HG02642 (cell line): ENCODE measurements around the gene ZDHHC11.
"Not testable (repeated sequence)": the region's sequence is repeated elsewhere in the genome, so short reads cannot be mapped to it uniquely, and the experiment has no call there.

ENCODE experiments used
- ATAC-seq: cut with Tn5 transposase; IDR thresholded peaks from one replicate; pipeline ENCODE4 v1.9.1; 2021; ENCODE audit warnings: mild to moderate bottlenecking; ENCODE audit not compliant: unreplicated experiment, poor library complexity

Gene ZDHHC11

DNA sequence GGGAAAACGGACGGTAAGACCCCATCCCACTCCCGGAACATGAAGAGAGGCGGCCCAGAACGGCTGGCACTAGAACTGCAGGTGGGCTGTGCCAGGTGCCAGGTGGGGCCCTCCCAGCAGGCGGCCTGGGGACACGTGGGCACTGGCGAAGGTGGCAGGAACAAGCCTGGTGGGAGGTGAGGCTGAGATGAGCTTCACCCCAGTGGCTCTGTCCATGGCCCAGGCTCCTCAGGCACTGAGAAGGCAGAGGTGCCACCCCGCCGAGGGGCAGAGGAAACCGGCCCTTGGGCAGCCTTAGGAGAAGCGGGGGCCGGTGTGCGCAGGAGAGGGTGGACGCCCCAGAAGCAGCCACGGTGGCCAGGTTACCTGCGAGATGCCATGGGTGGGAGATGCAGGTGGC lies 70.2 kb downstream of the ZDHHC11 start:
- not testable (repeated sequence) for ATAC-seq

DNA sequence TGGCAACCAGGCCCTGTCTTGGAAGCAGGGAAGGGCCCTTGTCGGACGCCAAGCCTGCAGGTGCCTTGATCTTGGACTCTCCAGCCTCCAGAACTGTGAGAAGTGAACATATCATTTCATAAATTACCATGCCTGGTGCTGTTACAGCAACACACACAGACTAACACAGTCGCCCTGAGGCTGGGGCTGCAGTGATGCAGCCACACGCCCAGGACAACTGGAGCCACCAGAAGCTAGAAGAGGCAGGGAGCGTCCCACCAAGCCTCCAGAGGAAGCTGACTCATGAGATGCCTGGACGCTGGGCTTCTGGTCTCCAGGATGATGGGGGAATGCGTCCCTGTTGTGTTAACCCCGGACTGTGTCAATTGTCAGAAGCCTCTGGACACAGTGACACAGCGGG lies 71.8 kb downstream of the ZDHHC11 start:
- ATAC-seq, result not testable (repeated sequence)

DNA sequence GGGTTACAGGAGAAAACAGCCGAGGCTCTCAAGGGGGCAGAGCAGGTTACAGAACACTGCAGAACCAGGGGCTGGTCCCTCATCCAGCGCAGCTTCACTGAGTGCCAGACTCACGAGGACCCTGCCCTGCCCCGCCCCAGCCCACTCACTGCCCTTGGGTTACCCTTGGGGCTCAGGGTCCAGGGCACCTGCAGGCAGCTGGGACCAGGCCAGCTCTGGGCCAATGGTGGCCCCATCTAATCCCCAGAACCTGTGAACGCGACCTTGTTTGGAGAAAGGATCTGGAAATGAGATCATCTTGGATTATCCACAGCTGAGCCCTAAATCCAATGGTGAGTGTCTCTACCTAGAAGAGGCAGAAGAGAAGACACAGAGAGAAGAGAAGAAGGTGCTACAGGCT lies 72.4 kb downstream of the ZDHHC11 start:
- not testable (repeated sequence) for ATAC-seq

DNA sequence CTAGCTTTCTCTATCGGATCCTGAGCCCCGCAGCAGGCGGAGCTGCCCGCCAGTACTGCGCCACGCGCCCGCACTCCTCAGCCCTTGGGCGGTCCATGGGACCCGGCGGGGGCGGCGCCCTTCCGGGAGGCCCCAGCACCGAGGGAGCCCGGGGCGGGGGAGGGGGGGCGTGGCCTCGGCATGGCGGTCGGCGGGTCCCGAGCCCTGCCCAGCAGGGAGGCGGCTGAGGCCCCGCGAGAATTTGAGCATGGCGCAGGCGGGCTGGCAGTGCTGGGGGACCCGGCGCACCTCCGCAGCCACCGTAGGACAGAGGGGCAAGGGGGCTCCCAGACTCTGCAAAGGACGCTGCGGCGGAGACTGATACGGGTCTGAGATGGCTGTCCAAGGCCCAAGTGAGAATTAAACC lies 73.0 kb downstream of the ZDHHC11 start:
- ATAC-seq, result no peak

DNA sequence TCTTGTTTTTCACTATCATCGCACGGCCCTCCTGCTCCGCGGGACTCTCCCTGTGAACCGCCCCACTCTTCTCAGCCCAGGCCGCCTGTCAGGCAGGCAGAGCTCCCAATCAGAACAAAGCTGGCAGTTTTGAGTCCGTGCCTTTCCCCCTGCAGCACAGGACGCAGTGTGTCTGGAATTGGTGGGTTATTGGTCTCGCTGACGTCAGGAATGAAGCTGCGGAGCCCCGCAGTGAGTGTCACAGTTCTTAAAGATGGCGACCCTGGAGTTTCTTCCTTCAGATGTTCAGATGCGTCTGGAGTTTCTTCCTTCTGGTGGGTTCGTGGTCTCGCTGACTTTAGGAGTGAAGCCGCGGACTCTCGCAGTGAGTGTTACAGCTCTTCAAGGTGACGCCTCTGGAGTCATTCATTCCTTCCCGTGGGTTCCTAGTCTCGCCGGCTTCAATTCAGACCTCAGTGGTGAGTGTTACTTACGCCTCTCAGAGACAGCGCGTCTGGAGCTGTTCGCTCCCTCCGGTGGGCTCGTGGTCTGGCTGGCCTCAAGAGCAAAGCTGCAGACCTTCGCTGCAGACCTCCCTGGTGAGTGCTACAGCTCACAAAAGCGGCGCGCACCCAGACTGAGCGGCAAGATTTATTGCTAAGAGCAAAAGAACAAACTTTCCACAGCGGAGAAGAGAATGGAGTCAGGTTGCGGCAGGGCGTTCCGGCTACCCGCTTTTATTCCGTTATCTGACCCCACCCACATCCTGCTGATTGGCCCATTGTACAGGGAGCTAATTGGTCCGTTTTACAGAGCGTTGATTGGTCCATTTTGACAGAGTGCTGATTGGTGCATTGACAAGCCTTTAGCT lies 73.7 kb downstream of the ZDHHC11 start:
- no peak for ATAC-seq

DNA sequence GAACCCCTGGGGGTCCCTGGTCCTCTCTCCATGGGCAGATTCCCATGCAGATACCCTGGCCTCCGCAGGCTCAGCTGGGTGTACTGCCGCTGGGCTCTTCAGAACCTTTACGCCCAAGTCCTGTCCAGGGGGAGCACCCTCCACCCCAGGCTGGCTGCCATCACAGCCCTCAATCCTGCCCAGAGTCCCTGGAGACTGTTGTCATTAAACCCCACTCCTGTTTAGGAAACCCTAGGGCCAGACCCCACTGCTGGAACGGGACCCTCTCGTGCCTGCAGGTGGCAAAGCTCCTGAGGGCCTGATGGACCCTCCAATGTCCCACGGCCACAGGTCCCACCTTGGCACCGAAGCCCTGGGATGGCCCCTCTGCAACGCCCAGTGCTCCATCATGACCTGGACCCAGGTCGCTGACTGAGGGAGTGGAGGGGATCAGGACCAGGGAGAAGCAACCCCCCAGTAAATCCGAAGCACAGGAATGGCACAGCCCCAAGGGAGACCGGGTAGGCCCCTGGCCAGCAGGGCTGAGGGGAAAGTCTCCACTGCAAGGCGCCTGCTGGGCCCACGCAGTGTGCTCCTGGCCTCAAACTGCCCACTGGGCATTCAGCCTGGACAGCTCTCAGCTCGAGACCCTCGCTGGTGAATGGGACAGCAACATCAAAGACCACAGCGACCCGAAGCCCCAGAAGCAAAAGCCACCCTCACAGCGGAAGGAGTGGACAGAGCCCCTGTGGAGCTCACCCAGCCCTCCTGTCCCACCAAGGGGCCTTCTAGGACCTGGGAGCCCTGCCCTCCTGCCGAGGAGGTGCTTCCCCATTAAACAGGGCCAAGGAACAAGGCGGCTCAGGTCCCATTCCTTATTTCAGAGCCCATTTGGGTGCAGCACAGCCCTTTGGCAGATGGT lies 74.6 kb downstream of the ZDHHC11 start:
- no peak for ATAC-seq

DNA sequence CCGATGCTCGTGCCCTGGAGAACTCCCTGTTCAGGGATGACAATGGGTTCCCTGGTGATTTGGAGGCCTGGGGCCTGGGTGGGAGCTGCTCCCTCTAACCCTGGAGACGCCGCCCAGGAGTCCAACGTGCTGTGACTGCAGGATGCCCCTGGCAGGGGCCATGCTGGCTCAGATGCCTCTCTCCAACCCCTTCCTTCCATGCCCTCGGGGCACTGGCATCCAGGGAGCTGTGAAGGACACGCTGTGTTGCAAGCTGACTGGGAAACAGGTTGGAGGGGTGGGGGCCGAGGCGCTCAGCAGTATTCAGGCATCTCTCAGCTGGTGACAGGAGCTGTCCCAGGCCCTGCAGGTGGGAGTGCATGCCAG lies 75.2 kb downstream of the ZDHHC11 start:
- ATAC-seq, result not testable (repeated sequence)

DNA sequence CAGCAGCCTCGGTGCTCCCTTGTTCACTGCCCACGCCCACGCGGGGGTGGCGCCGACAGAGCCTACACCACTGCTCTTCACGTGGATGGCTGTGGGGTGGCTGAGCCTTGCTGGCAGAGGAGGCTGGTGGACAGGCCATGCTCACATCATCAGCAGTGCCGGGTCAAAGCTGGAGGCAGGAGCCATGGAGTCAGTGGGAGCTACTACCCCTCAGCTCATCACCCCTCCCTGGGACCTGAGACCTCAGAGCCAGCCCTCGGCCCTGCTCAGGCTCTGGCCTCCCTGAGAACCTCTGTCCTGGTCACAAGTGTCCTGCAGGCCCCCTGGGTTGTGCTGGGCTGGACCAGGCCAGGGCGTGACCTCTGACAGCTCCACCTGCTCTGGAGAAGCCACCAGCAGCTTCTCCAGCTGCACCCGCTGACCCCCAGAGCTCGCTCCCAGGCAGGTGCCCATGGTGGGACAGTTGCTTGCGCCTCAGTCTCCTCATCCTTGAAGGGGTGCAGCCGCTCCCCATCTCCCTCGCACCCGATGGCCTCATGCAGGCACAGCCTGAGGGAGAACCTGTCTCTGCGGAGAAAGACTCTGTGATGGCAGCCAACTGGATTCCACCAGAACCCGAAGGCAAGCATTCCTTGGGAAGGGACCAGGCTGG lies 75.8 kb downstream of the ZDHHC11 start:
- ATAC-seq, result not testable (repeated sequence)

DNA sequence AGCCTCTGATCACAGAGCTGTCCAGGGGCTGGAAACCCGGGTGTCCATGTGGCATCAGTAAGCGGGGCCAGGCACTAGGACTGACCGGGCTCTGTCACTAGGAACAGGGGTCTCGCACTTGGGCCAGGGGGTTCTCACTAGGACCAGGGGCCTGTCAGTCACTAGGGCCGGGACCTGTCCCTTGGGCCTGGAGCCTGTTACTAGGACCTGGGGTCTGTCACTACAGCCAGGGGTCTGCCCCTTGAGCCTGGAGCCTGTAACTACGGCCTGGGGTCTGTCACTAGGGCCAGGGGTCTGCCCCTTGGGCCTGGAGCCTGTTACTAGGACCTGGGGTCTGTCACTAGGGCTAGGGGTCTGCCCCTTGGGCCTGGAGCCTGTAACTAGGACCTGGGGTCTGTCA lies 76.5 kb downstream of the ZDHHC11 start:
- ATAC-seq, result not testable (repeated sequence)

DNA sequence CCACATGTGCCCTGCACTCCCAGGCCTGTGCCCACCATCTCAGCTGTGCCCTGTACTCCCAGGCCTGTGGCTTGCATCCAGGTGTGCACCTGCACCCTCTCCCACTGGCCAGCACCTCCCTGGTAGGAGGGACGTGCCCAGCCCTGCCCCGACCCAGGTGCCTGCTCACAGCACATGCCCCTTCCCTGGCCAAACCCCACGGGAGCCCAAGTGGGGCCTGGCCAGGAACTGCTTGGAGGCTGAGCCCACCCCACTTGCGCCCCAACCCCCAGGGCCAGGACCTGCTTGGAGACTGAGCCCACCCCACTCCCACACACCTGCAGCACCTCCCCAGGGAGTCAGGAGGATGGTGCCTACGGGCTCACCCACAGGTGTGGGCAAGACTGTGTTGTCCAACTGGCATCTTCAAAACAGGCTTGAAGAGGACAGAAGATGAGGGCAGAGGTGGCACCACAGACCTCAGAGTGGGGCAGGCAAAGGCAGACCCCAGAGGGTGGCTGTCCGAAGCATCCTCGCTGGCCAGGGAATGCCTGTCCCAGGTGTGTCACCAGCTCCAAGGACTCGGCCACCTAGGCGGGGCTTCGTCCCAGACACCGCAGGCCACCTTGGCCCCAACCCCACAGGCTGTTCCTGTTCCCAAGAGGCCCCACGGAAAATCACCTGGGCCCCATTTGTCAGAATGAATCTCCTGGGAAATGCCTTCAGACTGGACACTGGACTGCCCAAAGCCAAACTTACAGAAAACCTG lies 77.1 kb downstream of the ZDHHC11 start:
- no peak for ATAC-seq

DNA sequence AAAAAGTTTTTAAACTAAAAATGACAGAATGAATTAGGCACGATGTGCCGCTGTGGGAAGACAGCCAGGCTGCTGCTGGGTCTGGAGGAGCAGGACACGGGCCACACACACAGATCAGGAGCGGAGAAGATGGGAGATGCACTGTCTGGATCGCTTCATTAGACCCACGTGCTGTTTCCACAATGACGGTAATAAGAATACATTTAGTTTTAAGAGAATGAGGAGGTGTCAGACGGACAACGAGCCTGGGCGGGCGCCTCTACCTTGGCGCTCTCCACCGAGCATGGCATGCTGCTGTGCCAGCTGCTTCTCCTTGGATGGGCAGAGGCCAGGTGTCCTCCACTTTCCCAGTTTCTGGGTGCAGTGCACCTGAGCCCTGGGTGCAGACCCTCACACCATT lies 77.9 kb downstream of the ZDHHC11 start:
- not testable (repeated sequence) for ATAC-seq

DNA sequence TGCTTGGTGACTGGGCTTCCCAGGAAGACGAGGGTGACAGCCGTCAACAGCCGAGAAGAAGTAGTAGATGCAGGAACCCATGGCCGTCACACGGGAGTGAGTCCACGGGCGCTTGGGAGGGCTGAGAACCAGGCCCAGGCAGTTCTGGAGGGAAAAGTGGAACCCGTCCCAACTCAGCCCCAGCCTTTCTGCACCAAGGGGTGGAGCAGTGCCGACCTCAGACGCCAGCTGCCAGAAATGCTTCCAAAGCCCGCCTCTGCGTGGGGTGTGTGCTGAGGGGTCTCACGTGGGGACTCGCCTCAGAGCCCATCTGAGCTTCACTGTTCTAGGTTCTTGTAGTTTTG lies 78.3 kb downstream of the ZDHHC11 start:
- not testable (repeated sequence) for ATAC-seq

DNA sequence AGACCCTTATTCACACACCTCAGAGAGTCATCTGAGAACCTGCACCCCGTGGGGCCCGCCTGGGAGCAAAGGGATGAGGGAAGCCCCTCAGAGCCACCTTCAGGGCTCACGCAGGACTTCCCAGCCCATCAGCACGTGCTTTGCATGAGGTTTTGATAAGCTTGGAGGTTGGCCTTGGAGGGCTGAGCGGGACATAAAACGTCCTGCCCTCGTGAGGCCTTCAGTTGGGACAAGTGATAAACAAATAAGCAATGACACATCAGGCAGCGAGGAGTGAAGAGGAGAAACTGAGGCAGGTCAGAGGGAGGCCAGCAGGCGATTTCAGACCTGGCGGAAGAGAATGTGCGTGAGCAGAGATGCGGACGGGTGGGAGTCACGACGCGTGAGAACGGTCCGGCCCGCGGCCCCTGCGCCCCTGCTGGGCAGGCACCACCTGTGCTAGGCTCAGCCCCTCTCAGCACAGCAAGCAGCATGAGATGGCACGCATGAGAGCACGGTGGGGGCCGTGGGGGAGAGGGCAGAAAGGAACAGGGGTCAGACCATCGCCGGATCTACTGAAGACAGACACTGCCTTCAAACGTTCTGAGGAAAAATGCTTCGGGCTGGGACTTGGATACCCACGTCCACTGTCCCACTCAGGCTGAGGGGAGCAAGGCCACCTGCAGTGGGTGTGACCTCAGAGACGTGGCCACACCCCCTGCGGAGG lies 78.8 kb downstream of the ZDHHC11 start:
- not testable (repeated sequence) for ATAC-seq

DNA sequence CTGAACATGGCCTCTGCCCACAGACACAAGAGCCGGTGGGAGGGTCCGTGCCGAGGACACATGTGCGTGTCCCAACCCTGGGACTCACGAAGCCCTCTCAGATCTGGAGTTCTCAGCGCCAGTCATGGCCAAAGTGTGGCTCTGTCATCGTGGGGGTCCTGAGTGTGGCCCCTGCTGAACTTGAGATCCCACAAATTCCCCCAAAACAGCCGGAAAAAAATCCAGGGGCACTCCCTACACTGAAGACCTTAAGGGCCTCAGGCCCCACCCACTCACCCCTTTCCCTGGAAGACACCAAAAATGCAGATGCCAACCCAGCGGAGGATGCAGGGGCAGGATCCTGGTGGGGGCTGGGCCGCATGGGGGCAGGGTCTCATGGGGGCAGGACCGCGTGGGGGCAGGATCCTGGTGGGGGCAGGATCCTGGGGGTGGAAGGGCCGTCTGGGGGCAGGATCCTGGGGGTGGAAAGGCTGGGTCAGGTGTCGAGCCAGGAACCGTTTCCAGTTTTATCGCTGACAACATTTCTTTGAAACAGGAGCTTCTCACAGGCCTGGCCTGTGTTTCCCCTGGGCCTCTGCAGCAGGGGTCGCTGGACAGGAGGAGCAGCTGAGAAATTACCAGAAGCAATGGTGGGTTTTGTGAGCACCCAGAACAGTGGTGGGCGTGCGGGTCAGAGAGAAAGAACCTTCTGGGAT lies 79.6 kb downstream of the ZDHHC11 start:
- not testable (repeated sequence) for ATAC-seq

DNA sequence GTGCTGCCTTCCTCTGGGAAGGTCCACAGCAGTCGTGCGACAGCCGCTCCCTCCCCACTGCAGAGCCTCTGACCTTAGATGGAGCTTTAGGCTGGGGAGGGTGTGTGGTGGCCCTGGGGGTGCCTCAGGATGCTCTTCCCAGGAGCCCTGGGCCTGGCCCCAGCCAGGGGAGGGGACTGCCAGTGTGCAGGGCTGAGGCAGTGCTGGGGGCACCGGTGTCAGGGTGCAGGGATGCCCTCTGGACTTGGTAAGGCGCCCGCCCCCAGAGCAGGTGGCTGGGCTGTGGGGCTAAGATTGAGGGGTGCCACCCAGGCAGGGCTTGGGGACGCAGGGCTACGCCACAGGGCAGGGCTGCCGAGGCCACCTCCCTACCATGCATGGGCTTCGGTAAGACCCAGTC lies 80.2 kb downstream of the ZDHHC11 start:
- not testable (repeated sequence) for ATAC-seq

DNA sequence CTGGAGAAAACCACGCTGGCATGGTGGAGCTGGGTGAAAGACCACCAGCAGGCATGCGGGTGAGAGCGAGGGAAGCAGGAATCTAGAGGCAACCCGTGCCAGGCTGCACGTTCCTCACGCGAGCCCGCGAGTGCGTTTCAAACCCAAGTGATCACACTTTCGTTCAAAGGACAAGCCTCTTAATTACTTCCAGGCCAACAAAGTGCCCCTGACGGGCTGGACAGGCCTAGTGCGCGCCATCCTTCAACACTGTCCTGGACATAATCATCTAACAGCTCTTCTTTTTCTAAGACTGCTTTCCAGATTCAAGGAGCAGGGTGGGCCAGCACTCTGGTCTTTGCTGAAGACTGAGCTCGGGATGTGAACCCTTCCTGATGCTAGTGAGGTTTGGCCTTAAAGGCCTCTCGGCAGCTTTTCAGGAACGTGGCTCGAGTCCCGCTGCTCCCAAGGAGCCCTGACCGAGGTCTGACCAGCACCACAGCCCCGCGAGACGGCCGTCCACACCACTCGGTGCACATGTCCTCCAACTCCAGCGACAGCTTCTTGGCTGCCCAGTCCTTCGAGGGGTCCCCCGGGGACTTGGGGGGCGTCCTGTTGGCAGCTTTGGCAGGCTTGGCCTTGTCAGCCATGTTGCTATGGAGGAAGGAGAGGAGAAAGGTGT lies 81.2 kb downstream of the ZDHHC11 start:
- not testable (repeated sequence) for ATAC-seq

DNA sequence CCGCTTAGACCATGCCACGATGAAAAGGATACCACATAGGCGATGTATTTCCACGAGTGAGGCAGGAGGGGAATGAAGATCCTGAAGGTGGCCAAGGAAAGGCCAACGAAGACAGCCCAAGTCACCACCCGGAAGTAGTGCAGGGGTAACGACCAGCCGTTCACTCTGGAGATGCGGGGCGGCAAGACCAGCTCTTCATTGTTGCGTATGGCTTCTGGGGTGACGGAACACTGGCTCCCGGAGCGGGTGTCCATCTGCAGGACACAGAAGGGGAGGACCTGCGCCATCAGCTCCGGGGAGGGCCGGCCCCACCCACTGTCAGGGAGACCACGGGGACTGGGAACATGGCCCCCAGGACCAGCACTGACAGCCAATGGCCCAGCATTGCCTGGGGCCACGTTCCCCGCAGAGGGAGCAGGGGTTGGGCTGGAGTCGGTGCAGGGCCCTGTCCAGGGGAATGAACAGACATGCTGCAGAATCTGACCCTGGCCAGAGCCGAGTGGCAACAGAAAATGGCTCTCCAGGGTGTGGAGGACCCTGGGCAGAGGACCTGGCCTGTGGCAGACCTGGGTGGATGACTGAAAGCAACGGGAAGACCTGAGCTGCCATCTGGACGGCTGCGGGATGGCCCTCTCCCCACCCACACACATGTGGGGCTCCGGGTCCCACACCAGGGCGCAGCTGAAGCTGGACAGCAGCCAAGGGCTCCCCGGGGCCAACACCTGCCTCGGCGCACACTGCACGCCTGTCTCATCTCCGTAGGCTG lies 83.9 kb downstream of the ZDHHC11 start:
- no peak for ATAC-seq
